Pancreas (tissue), 10 donors: ENCODE measurements around the gene TMC5. TPM values are rescaled to one million over a fixed set of nuclear protein-coding genes. Genes with fewer than 3 reads are reported as not detected.

ENCODE experiments used
- ATAC-seq, 4 donors: fragments of 200-7000 bp; cut with Tn5 transposase; one replicate each; pipeline versions ENCODE4 v1.8.0 to v1.9.1; 2020; ENCODE audit warnings: mild to moderate bottlenecking in 4 of 4, moderate library complexity in 4 of 4
- DNase-seq, 6 donors: peaks; one replicate each; pipeline ENCODE4 v3.0.0-alpha.2; 2020
- FAIRE-seq: peaks from 2 replicates; lab custom pipeline; 2012; peaks lifted over from hg19 to GRCh38; lab: Jason Lieb, UNC
- H3K27ac ChIP-seq, 4 donors: fragments of 200-600 bp; sonication (generic); 1 replicate in 3 of 4; 2 replicates in 1 of 4; pipeline versions ENCODE4 v1.5.0 to v1.8.0; 2020
- H3K27me3 ChIP-seq, 4 donors: fragments of 200-600 bp; one replicate each; pipeline ENCODE4 v1.8.0; 2021
- H3K36me3 ChIP-seq, 3 donors: fragments of 200-600 bp; sonication (generic) in 1 of 3; one replicate each; pipeline versions ENCODE4 v1.5.0 to v1.8.0; 2020 to 2021
- H3K4me1 ChIP-seq, 3 donors: fragments of 200-600 bp; one replicate each; pipeline ENCODE4 v1.8.0; 2021
- H3K4me3 ChIP-seq, 4 donors: fragments of 200-600 bp; sonication (generic) in 2 of 4; one replicate each; pipeline versions ENCODE4 v1.5.0 to v1.8.0; 2020 to 2021
- H3K9me3 ChIP-seq, 4 donors: fragments of 200-600 bp; one replicate each; pipeline ENCODE4 v1.8.0; 2021
- CTCF ChIP-seq, 4 donors: fragments of 200-600 bp; sonication (generic) in 3 of 4; IDR thresholded peaks; one replicate each; pipeline versions ENCODE4 v1.5.0 to v1.8.0; 2021; ENCODE audit warnings: antibody characterized with exemption in 4 of 4
- WGBS, 2 donors: extraction: QIAGEN DNeasy Blood & Tissue Kit; methylation state at CpG; one replicate each; pipeline ENCODE4 v1.1.7; 2013; 5-methylcytosine and 5-hydroxymethylcytosine counted together
- intact Hi-C, 3 donors: fragments of 100-400 bp; cut with DNase I; formaldehyde crosslinking; loops; one replicate each; pipeline versions ENCODE4 v1.11.1 to v1.14.2; 2022
- polyA plus RNA-seq, 2 donors: library from polyadenylated mRNA; stranded (reverse); fragments of 200-250 nt; gene quantifications; one replicate each; pipeline ENCODE4 v1.2.3, GENCODE V29; 2013
- total RNA-seq, 6 donors: library from RNA; stranded (reverse); fragmentation: NEBNext Ultra II Directional in 4 of 6; extraction: Animal tissue kit (Norgen Biotek cat#: 25700) in 4 of 6; gene quantifications; one replicate each; pipeline versions ENCODE4 v1.2.1 to v1.2.4, GENCODE V29; 2021 to 2023
- donor health status: healthy with polysubstance abuse.
- donor health status: DM: no; HTN: no; CAD: no; lungs with moderate emphysema.
- donor health status: DM: no; HTN: no; CAD: no.
- donor health status: control.
- donor health status: control.
- donor health status: Bipolar disorder and iron deficiency.
- donor health status: DM: yes; HTN: yes; CAD: no.
- donor health status: DM: no; HTN: no; CAD: no.
- donor health status: DM: no; HTN: no; CAD: no.
- donor health status: DM: yes; HTN: yes; CAD: no.

The TMC5 gene
- total and polyA plus RNA-seq, 8 donors, result 1.3 to 24.8 (median 5.3) TPM

- Histone ChIP-seq H3K9me3 (no peaks in the 10 kb centered on the region), H3K36me3 (peaks cover 0 to 18% (median 7%) of the 10 kb centered on the region in 3 donors), H3K27me3 (no peaks in the 10 kb centered on the region), H3K4me3 (no peak overlapping the region), H3K4me1 (peaks cover 11 to 39% (median 13%) of the 10 kb centered on the region in 3 donors), H3K27ac (no peak overlapping the region)
- FAIRE-seq (no peak), ATAC-seq (no peak), DNase-seq (no peak)
- intact Hi-C loops, result loop anchor here in 1 of 3 donors (10.0 kb wide), 1 partner anchor 423 kb away; no protein-coding TSS in a partner anchor
- WGBS, 2 donors, result 86% methylated on average over 8 of the region's 8 CpGs
- no peak for TF ChIP-seq CTCF (IDR thresholded peaks at IDR 0.05)
Observed at GRCh38 chr16:19517424-19518089, 99.9 kb downstream of the TMC5 start.

GRCh38 chr16:19518388-19518787 lies 100.7 kb downstream of the TMC5 start:
- 67 to 80% methylated on average over 2 of the region's 2 CpGs for WGBS, 2 donors
- intact Hi-C loops, result loop anchor here in 1 of 3 donors (10.0 kb wide), 1 partner anchor 424 kb away; no protein-coding TSS in a partner anchor
- no peak for DNase-seq
- no peak for FAIRE-seq
- Histone ChIP-seq H3K27ac (no peak overlapping the region), H3K9me3 (no peaks in the 10 kb centered on the region), H3K4me1 (peaks cover 11 to 37% (median 13%) of the 10 kb centered on the region in 3 donors), H3K4me3 (no peak overlapping the region), H3K36me3 (peaks cover 0 to 18% (median 7%) of the 10 kb centered on the region in 3 donors), H3K27me3 (no peaks in the 10 kb centered on the region)
- ATAC-seq, result no peak
- no peak for TF ChIP-seq CTCF (IDR thresholded peaks at IDR 0.05)

- peak in 1 of 4 donors; percentile 0 for ATAC-seq
- DNase-seq, result no peak
- Histone ChIP-seq H3K27me3 (no peaks in the 10 kb centered on the region), H3K27ac (peak overlapping the region; percentile 81 to 96 (median 89)), H3K4me3 (peak overlapping the region; percentile 68 to 90 (median 84)), H3K4me1 (peaks cover 11 to 27% (median 13%) of the 10 kb centered on the region in 3 donors), H3K36me3 (peaks cover 0 to 10% (median 4%) of the 10 kb centered on the region in 3 donors), H3K9me3 (no peaks in the 10 kb centered on the region)
- intact Hi-C loops, result no loop called here
- WGBS, 2 donors, result 0 to 3% methylated on average over 8 of the region's 8 CpGs
- TF ChIP-seq CTCF (IDR thresholded peaks at IDR 0.05), result no peak
- no peak for FAIRE-seq
Observed at GRCh38 chr16:19520861-19521331, 103.2 kb downstream of the TMC5 start.

GRCh38 chr16:19521471-19522396 lies 104.1 kb downstream of the TMC5 start, which contains the start of gene GDE1:
Gene GDE1 (minus strand): TSS chr16:19522098. CDS start chr16:19521964, 134 bp downstream.
- H3K4me1 ChIP-seq, result peaks cover 11 to 27% (median 13%) of the 10 kb centered on the region in 3 donors
- H3K4me3 ChIP-seq, result peak within 1 kb of the TSS; percentile 68 to 90 (median 84)
- FAIRE-seq (no peak), ATAC-seq (peak; percentile 85 to 92 (median 88)), DNase-seq (peak; percentile 90 to 97 (median 94))
- no peak for TF ChIP-seq CTCF (IDR thresholded peaks at IDR 0.05)
- intact Hi-C loops, result no loop called here
- 0% methylated on average over 58 to 62 of the region's 62 CpGs for WGBS, 2 donors
- H3K9me3 ChIP-seq, result no peaks in the 10 kb centered on the region
- H3K27me3 ChIP-seq, result no peaks in the 10 kb centered on the region
- H3K27ac ChIP-seq, result peak within 1 kb of the TSS; percentile 81 to 96 (median 89)
- H3K36me3 ChIP-seq, result peaks cover 0 to 2% (median 0%) of the 10 kb centered on the region in 3 donors
